Breast epithelium (tissue), 3 donors: ENCODE data around the gene LYST.

Source experiments
- POLR2AphosphoS5 ChIP-seq, 3 donors: sonication (generic); formaldehyde crosslinking; IDR thresholded peaks; one replicate each; pipeline ENCODE4 v1.6.1; 2017; ENCODE audit warnings: antibody characterized with exemption in 3 of 3
- TF ChIP-seq, protein P1 (sequence below), 3 donors: fragments of 450-650 bp; IDR thresholded peaks; one replicate each; pipeline ENCODE4 v1.5.1; 2016 to 2017; ENCODE audit warnings: antibody characterized with exemption in 3 of 3, mild to moderate bottlenecking in 3 of 3, moderate library complexity in 3 of 3

DNA sequence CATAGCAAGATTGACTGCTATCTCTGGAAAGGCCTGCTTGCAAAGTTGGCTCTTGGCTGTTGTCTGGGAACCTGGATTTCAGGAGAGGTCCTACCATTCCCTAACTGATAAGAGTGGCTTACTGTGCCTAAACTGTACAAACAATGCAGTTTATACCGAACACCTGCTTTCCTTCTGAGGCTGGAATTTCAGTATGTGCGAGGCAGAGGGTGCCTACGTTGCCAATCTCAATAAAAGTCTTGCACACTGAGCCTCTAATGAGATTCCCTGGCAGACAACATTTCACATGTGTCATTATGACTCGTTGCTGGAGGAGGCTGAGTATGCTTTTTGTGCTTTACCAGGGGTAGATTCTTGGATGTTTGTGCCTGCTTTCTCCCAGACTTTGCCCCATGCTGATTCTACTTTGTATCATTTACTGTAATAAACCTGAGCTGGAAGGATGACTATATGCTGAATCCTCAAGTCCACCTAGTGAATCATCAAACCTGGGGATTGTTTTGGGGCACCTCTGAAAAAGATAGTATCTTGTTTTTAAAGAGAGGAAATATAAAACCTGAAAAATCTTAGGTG, 158.2 kb downstream of the LYST start:
- TF ChIP-seq, protein P1, sequence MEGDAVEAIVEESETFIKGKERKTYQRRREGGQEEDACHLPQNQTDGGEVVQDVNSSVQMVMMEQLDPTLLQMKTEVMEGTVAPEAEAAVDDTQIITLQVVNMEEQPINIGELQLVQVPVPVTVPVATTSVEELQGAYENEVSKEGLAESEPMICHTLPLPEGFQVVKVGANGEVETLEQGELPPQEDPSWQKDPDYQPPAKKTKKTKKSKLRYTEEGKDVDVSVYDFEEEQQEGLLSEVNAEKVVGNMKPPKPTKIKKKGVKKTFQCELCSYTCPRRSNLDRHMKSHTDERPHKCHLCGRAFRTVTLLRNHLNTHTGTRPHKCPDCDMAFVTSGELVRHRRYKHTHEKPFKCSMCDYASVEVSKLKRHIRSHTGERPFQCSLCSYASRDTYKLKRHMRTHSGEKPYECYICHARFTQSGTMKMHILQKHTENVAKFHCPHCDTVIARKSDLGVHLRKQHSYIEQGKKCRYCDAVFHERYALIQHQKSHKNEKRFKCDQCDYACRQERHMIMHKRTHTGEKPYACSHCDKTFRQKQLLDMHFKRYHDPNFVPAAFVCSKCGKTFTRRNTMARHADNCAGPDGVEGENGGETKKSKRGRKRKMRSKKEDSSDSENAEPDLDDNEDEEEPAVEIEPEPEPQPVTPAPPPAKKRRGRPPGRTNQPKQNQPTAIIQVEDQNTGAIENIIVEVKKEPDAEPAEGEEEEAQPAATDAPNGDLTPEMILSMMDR (IDR thresholded peaks at IDR 0.05): no peak
- no peak for TF ChIP-seq POLR2AphosphoS5 (IDR thresholded peaks at IDR 0.05)
